HG03432 (cell line): ENCODE data around the gene RIMBP3B.
"Not testable (repeated sequence)": the region's sequence is repeated elsewhere in the genome, so short reads cannot be mapped to it uniquely, and the experiment has no call there.

Source experiments
- ATAC-seq: cut with Tn5 transposase; IDR thresholded peaks from one replicate; pipeline ENCODE4 v1.9.1; 2021; ENCODE audit warnings: mild to moderate bottlenecking, moderate library complexity; ENCODE audit not compliant: unreplicated experiment

Gene RIMBP3B

DNA sequence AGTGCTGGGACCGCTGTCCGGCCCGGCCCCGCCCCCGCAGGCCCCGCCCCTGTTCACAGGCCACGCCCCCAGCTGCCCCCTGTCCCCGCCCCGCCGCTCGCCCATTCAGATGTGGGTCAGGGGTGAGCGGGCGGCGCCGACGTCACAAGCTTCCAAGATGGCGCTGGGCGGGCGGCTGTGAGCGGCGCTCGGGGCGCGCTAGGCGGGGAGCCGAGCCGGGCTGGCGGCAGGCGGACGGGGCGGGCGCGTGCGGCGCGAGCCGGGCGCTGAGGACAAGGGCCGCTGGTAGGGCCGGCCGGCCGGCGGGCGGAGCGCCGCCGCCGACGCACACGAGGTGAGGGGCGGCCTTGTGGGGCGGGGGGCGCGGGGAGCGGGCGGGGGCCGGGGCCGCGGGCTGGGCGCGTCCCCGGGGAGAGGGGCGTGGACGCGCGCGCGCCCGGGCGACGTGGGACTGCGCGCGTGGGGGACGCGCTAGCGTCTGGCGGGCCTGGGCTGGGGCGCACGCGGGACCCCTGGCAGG lies 33.7 kb downstream of the RIMBP3B start, which contains the start of gene HIC2:
Gene HIC2, plus strand, starts transcription at position 145 of the 520 bp plus-strand sequence. CDS start 25,461 bp downstream, outside the sequence.
- ATAC-seq, result peak; percentile 85

DNA sequence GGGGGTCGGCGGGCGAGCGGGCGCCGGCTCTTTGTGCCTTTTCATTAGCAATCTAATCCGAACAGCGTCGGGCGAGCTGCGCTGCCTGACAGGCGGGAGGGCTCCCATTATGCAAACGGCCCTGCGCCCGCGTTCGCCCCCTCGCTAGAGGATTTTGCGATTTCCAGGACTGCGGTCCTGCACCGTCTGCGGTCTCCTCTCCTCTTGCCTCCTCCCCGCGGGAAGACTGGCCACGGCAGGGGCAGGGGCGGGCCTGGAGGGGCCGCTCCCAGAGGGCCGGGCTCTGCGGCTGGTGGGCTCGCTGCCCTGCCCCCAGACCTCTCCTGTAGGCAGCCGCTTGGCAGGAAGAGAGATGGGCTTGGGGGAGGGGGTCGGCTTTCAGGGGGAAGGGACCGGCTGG lies 34.3 kb downstream of the RIMBP3B start:
- ATAC-seq, result peak; percentile 33

DNA sequence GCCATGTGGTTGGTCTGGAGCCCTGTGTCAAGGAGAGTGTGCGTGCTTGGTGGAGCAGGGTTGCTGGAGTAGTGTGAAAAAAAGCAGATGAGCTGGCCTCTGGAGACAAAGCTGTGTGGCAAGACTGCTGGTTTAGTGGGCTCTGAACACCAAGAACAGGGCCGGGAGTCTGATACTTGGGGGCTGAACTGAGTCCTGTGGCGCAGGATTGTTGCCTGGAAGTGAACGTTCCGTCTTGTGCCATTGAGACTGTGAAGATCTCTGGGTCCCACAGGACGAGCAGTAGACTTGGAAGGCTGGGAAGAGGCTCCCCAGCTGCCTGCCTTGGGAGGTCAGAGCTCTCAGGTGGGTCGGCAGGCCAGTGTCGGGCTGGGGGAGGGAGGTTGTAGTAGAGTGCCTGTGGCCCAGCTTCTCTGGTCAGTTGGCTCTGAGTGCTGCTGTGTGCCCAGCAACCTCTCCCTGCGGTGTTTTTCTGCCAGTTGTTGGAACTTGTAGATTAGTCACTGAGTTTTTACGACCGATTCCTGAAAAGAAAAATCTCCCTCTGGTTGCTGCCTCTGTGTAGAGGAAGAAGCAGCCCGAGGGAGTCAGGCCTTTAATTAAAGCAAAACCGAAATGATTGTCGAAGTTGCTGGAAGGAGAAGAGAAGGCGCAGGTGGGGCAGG lies 35.6 kb downstream of the RIMBP3B start:
- ATAC-seq, result not testable (repeated sequence)

DNA sequence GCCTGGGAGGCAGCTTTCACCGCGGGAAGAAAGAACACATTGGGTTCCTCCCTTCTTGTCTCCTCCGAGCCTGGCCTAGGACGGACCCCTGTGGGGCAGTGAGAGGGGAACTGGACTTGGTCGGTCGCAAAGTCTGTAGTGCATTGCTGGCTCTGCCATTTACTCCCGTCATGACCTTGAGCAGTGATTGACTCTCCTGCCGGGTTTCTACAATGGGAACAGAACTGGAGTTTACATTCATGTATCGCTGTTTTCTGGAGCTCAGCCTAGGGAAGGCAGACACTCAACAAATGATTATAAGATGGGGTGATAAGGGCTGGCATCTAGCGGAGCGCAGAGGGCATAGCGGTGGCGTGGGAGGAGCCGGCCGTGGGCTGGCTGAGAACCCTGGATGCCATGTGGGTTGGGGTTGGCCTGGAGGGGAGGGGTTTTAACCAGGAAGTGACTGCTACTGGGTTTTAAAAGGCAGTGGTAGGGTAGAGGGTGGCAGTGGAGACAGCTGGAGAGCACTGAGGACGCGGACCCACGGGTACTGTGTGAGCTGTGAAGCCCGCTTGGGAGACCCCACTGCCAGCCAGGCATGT lies 36.7 kb downstream of the RIMBP3B start:
- ATAC-seq, result not testable (repeated sequence)

DNA sequence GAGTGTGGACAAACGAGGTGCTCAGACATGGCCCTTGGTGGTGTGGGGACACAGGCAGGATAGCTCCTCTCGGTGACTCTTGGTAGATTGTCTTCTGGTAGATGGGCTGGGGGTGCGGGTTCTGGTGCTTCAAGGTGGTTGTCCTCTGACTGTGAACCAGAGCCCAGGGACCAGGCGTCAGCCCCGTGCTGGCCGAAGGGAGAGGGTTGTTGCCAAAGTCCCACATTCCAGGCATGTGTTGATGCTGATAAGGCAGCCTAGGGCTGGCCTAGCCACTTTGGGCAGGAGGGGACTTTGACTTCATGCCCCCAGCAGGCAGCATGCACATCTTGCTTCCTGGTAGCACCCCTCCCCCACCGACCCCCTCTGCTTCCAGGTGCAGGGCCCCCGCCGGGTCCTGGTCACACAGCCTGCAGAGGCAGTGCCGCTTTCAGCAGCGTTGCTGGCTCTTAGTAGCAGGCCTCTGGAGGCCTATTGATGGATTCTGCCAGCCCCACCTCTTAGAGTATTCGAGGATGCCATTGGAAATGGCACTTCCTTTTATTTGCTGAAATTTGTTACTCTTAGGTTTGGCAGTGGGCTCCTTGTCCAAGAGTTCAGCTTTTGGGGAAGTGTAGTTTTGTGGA lies 40.6 kb downstream of the RIMBP3B start:
- not testable (repeated sequence) for ATAC-seq

DNA sequence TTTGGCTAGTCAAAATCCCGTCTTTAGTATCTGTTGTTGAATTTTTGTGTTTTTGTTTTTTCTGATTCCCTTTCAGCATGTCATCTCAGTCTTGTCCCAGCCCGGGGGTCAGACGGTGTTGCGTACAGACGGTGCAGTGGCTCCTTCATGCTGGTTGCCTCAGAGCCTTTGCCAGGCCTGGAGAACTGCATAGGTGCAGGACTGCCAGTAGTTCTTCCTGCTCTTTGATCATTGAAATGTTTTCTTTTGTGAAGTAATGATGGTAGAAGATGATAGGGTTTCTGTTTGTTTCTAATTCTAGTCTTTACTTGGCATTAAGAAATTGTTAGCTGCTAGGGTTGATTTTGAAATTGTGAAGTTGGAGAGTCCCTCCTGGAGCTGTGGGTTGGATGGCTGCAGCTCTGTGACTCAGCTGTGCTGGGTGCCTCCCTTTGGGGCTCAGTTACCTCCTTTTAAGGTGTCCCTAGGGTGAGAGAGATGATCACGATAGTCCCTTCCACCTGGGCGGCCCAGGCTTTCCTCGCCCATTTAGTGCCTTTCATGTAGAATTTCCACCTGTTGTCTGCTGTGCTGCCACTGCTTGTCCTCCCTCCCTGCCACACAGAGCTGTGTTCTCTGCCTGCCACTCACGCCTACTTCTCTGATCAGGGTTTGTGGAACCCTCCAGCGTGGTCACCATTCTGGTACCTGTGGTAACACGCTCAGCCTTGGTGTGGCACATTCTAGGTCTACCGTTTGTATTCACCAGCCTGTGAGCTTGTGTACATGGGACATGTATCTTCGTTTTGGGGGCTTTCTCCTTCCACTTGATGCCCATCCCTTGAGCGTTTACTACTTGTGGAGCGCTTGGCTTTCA lies 51.1 kb downstream of the RIMBP3B start:
- not testable (repeated sequence) for ATAC-seq

DNA sequence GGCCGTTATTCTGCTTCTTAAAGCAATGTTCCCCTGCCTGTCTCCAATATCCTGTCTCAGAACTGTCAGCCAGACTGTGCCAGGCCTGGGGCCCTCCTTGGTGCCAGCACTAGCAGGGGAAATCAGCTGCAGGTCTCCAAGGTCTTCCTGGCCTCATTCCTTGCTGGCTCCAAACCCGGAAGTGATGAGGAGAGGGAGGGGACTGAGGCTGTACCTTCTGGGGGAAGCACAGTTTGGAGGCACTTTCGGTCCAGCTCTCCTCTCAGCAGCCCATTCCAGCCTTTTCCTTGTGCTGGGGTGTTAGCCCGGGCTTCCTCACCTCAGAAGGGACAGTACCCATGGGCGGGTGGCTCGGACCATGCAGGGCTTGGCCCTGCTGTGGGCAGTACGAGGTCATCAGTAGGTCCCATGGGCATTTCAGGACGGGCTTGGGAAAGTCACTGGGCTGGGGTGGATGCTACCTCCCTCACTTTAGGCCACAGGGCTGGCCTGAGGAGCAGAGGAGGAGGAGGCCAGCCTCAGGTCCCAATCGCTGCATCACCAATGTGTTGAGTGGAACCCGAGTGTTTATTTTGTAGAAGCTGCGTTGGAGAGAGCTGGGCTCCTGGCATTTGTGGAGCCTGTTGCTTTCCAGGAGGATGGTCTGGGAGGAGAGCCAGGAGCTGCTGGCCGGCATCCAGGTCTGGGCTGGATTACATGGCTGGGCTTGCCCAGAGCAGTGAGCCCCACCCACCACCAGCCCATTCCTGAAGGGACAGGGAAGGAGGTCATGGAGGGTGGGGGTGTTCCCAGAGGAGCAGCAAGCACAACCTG lies 52.7 kb downstream of the RIMBP3B start:
- ATAC-seq, result not testable (repeated sequence)

DNA sequence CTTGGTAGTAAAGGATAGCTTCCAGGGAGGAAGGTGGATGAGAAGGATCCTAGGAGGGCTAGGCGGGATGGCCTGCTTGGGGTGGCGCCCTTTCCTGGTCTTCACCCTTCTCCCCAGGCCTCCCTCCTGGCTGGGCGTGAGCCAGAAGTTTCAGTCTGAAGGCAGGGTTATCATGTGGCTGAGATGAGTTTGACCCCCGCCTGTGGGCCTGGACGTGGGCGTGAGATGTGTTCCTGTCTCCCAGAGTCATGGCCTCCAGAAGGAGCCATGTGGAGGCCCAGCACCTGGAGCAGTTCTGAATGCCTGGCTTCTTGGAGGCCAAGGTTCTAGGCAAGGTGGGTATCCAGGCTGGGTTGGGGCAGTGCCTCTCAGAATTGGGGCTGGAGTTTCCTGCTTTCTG lies 54.5 kb downstream of the RIMBP3B start:
- not testable (repeated sequence) for ATAC-seq
